Stimulated activated CD8-positive, alpha-beta memory T cell treated with anti-CD3 and anti-CD28 coated beads, Interleukin-15, amount 100 ng/mL, for 1 hour (primary cell): ENCODE measurements around the gene RPS25.
"Not testable (repeated sequence)": the region's sequence is repeated elsewhere in the genome, so short reads cannot be mapped to it uniquely, and the experiment has no call there.

ENCODE experiments used
- DNase-seq: peaks from one replicate; pipeline ENCODE4 v3.0.0-alpha.2; 2020; ENCODE audit warnings: low read depth

Gene RPS25

DNA sequence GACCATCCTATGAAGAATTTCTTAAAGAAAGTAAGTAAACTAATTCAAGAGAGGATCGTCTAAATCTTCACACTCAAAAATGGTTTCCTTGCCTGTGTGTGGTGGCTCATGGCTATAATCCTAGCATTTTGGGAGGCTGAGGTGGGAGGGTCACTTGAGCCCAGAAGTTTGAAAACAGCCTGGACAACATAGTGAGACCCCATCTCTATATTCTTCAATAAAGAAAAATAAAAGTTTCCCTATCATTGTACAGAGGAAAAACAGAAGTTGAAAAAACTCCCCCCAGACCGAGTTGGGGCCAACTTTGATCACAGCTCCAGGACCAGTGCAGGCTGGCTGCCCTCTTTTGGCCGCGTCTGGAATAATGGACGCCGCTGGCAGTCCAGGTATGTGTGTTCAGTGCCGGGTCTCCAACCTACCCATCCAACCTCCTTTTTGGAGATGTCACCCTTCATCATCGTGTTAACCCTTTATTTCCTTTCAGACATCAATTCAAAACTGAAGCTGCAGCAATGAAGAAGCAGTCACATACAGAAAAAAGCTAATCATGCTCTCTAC is 3.0 kb downstream of the RPS25 start:
- no peak for DNase-seq

GRCh38 chr11:119014209-119014924 is 3.8 kb downstream of the RPS25 start:
- no peak for DNase-seq

DNA sequence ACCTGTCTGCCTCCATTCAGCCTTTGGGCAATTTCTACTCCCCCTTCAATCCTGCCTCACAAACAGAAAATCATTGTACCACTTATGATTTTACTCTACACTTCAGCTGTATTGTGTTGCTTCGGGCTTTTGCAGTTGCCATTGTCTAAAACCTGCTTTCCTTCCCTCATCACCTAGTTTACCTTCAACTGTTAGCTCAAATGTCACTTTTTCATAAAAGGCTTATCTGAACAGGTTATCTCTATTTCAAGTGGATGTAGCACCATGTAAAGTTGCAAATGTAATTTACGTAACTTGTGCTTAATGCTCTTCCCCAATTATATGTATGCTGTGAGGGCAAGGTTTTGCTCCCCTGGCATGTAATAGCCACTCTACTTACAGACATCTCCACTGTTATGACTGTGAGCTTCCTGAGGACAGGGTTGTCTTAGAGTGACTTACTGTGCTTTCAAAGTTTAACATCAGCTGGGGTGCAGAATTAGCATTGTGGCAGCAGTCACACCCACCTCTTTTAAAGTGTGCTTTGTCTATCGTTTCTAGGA is 5.4 kb downstream of the RPS25 start:
- no peak for DNase-seq

DNA sequence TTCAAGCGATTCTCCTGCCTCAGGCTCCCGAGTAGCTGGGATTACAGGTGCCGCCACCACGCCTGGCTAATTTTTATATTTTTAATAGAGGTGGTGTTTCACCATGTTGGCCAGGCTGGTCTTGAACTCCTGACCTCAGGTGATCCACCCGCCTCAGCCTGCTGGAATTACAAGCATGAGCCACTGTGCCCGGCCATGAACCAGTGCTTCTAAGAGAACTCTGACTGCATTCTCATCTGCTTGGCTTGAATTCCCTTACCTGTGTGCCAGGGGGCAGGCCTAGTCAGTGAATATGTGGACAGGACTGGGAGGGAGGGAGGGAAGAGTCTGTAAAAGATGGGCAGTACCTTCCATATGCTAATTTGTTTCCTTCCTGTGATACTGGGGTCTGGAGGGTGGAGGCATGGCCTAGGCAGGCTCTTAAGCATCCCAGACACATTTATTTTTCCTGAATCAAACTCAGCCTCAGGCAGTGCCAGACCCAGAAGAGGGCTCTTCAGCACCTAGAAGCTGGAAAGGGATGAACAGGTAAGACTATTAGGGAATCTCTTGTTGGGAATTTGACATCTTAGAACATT is 6.6 kb downstream of the RPS25 start:
- no peak for DNase-seq

DNA sequence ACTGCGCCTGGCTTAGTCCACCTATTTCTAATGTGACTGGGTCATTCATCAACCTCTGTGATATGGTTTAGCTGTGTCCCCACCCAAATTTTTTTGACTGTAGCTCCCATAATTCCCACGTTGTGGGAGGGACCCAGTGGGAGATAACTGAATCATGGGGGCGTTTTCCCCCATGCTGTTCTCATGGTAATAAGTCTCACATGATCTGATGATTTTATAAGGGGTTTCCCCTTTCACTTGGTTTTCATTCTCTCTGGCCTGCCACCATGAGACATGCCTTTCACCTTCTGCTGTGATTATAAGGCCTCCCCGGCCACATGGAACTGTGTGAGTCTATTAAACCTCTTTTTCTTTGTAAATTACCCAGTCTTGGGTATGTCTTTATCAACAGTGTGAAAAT is 11.5 kb downstream of the RPS25 start:
- DNase-seq, result no peak

- DNase-seq, result no peak
These were observed 17.2 kb downstream of the RPS25 start for GRCh38 chr11:119000906-119001305.

GRCh38 chr11:118998822-118999221 is 19.3 kb downstream of the RPS25 start:
- DNase-seq, result no peak

GRCh38 chr11:118998388-118998717 is 19.8 kb downstream of the RPS25 start:
- no peak for DNase-seq

GRCh38 chr11:118997627-118998387 is 20.3 kb downstream of the RPS25 start, which contains the start of gene CENATAC:
CENATAC (plus strand) TSS chr11:118998138; CDS start chr11:118998198, 60 bp downstream.
- DNase-seq, result peak; percentile 89

- no peak for DNase-seq
These were observed 21.1 kb downstream of the RPS25 start for GRCh38 chr11:118996926-118997626.

DNA sequence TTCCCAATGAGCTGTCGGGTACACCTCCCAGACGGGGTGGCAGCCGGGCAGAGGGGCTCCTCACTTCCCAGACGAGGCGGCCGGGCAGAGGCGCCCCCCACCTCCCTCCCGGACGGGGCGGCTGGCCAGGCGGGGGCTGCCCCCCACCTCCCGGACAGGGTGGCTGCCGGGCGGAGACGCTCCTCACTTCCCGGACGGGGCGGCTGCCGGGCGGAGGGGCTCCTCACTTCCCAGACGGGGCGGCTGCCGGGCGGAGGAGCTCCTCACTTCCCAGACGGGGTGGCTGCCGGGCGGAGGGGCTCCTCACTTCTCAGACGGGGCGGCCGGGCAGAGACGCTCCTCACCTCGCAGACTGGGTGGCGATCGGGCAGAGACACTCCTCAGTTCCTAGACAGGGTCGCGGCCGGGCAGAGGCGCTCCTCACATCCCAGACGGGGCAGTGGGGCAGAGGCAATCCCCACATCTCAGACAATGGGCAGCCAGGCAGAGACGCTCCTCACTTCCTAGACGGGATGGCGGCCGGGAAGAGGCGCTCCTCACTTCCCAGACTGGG is 26.6 kb downstream of the RPS25 start:
- DNase-seq, result not testable (repeated sequence)

DNA sequence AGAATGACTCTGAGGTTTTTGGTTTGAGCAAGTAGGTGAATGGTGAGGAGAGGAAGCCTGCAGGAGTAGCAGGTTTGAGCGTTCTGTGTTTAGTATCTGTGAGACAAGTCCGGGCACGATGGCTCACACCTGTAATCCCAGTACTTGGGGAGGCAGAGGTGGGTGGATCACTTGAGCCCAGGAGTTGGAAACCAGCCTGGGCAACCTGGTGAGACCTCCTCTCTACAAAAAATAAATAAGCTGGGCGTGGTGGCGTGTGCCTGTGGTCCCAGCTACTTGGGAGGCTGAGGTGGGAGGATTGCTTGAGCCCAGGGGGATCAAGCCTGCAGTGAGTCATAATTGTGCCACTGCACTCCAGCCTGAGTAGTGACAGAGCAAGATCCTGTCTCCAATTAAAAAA is 29.9 kb downstream of the RPS25 start:
- DNase-seq, result no peak

- no peak for DNase-seq
These were observed 33.3 kb downstream of the RPS25 start for GRCh38 chr11:118984825-118985224.

DNA sequence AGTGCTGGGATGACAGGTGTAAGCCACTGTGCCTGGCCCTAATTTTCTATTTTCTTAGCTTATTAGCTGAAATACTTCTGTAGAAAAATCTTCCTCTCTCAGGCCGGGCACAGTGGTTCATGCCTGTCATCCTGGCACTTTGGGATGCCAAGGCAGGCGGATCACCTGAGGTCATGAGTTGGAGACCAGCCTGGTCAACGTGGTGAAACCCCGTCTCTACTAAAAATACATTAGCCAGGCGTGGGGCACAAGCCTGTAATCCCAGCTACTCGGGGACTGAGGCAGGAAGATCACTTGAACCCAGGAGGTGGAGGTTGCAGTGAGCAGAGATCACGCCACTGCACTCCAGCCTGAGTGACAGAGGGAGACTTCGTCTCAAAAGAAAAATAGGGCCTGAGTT is 33.8 kb downstream of the RPS25 start:
- not testable (repeated sequence) for DNase-seq

- no peak for DNase-seq
These were observed 37.8 kb downstream of the RPS25 start for GRCh38 chr11:118980191-118980881.

DNA sequence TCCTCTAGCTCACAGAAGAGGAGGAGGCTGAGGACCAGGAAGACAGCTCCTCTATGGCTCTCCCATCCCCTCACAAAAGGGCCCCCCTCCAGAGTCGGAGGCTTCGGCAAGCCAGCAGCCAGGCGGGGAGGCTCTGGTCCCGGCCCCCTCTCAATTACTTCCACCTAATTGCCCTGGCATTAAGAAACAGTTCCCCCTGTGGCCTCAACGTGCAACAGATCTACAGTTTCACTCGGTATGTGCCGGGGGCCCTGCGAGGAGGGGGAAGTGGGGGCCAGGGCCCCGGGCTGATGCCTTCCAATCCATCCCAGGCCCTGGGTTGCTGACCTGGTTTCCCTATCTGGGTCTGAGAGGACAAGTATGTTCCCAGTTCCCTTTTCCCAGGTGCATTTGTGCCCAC is 38.7 kb downstream of the RPS25 start:
- DNase-seq, result no peak

DNA sequence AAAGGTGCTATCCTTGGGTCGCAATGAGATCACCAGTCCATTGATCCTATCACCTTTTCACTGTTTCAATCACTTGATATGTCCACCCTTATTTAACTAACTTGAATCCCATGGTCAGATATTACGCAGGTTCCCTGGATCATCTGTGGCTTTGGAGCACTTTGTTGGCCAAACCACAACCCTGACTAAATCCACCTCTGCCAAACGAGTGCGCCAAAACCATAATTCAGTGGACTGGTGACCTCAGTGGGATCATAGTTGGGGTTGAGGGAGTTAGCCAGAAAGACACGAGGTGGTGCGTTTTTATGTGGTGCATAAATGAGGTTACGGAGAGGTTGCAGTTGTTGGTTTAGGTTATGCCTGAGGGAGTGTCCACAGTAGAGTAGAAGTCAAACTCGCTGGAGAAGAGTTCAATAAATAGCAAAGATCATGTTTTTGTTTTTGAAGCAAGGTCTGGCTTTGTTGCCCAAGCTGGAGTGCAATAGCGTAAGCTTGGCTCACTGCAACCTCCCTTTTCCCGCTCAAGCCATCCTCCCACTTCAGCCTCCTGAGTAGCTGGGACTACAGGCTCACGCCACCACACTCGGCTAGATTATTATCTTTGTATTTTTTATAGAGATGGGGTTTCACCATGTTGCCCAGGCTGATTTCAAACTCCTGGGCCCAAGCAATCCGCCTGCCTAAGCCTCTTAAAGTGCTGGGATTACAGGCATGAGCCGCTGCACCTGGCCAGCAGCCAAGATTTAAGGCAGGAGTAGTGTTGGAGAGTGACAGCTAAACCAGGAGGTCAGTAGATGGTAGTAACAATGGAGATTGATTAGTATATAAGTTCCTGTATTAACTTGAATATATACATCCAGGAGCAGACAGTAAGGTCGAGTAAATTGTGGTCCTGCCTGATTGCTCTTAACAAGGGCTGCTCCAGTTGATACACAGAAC is 42.1 kb downstream of the RPS25 start:
- no peak for DNase-seq

GRCh38 chr11:118973985-118974384 is 44.2 kb downstream of the RPS25 start:
- no peak for DNase-seq

GRCh38 chr11:118971646-118972045 is 46.5 kb downstream of the RPS25 start, which contains the start of gene FOXR1:
FOXR1 (plus strand) TSS chr11:118971761; CDS start chr11:118971932, 171 bp downstream.
- DNase-seq, result no peak

DNA sequence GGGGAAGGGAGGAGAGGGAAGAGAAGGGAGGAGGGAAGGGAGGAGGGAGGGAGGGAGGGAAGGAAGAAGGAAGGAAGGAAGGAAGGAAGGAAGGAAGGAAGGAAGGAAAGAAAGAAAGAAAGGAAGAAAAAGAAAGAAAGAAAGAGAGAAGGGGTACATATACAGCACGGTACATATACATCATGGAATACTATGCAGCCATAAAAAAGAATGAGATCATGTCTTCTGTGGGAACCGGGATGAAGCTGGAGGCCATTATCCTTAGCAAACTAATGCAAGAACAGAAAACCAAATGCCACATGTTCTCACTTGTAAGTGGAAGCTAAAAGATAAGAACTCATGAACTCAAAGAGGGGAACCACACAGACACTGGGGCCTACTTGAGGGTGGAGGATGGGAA is 48.6 kb downstream of the RPS25 start:
- not testable (repeated sequence) for DNase-seq
